ENCODE results near the gene LSMEM2.

GRCh38 chr3:50263478-50264382 lies 15.2 kb upstream of the LSMEM2 start:
- TF ChIP-seq CTCF (conservative IDR thresholded peaks at IDR 0.05; ENCODE audit: low read depth, low read length): no peak
- no peak for TF ChIP-seq EZH2 (IDR thresholded peaks at IDR 0.05; ENCODE audit: borderline replicate concordance, low read depth, low read length, poor library complexity, severe bottlenecking)

Data from A673 (cell line).